IMR-90 (cell line): ENCODE data around the gene RUNX1. TPM values are rescaled to one million over a fixed set of nuclear protein-coding genes. Genes with fewer than 3 reads are reported as not detected.

ENCODE experiments used
- ATAC-seq: fragments of 200-7000 bp; cut with Tn5 transposase; 2 replicates; pipeline ENCODE4 v1.9.1; 2020; ENCODE audit warnings: low read depth, mild to moderate bottlenecking, moderate library complexity
- BruUV-seq: library from RNA; stranded (reverse); fragments of 400-500 nt; replicated peaks from 2 replicates; lab custom pipeline; 2021; lab: Mats Ljungman, UMichigan
- CTCF ChIA-PET: fragments of 300-600 bp; formaldehyde crosslinking; extraction: SDS; loops from one replicate; lab custom pipeline; 2021; ENCODE audit warnings: antibody characterized with exemption; lab: Yijun Ruan, JAX
- POLR2A ChIA-PET: fragments of 300-600 bp; sonication (Branson Sonifier 250); formaldehyde crosslinking; loops from one replicate; lab custom pipeline; 2022; ENCODE audit warnings: antibody characterized with exemption; ENCODE audit not compliant: unreplicated experiment; lab: Charles Lee
- DNase-seq: peaks from one replicate; pipeline ENCODE4 v3.0.0; 2013
- H2AFZ ChIP-seq: replicated peaks from 2 replicates; pipeline ENCODE3; 2013; ENCODE audit warnings: low read length, mild to moderate bottlenecking; ENCODE audit not compliant: poor library complexity
- H2AK5ac ChIP-seq: 2 replicates; pipeline ENCODE4 v1.6.1; 2013; ENCODE audit warnings: low read depth, low read length, inconsistent platforms
- H2AK9ac ChIP-seq: replicated peaks from 2 replicates; pipeline ENCODE3; 2013; ENCODE audit warnings: mild to moderate bottlenecking, low read depth, low read length, moderate library complexity; ENCODE audit not compliant: poor library complexity
- H2BK120ac ChIP-seq: 2 replicates; pipeline ENCODE4 v1.6.1; 2013; ENCODE audit warnings: low read depth, low read length, inconsistent platforms
- H2BK15ac ChIP-seq: 3 replicates; pipeline ENCODE4 v1.6.1; 2013; ENCODE audit warnings: low read depth, low read length, inconsistent platforms
- H2BK20ac ChIP-seq: 2 replicates; pipeline ENCODE4 v1.6.1; 2013; ENCODE audit warnings: low read depth, mild to moderate bottlenecking, inconsistent platforms, low read length, moderate library complexity
- H2BK5ac ChIP-seq: 2 replicates; pipeline ENCODE4 v1.6.1; 2013; ENCODE audit warnings: mild to moderate bottlenecking, low read depth, low read length, inconsistent platforms; ENCODE audit not compliant: poor library complexity, severe bottlenecking
- H3K14ac ChIP-seq: replicated peaks from 2 replicates; pipeline ENCODE4 v1.6.1; 2013; ENCODE audit warnings: low read depth, low read length, inconsistent platforms
- H3K18ac ChIP-seq: 2 replicates; pipeline ENCODE4 v1.6.1; 2013; ENCODE audit warnings: low read depth, low read length, control low read depth
- H3K23ac ChIP-seq: 2 replicates; pipeline ENCODE4 v1.6.1; 2013; ENCODE audit warnings: low read depth, low read length, inconsistent platforms
- H3K27ac ChIP-seq: 2 replicates; pipeline ENCODE4 v1.5.1; 2013; ENCODE audit warnings: mild to moderate bottlenecking, control low read depth, low read length; ENCODE audit not compliant: insufficient read depth
- H3K27me3 ChIP-seq: 2 replicates; pipeline ENCODE4 v1.6.1; 2013; ENCODE audit warnings: low read length; ENCODE audit not compliant: control insufficient read depth, insufficient read depth
- H3K36me3 ChIP-seq: 2 replicates; pipeline ENCODE4 v1.6.1; 2013; ENCODE audit warnings: low read length, mixed read lengths; ENCODE audit not compliant: control insufficient read depth, insufficient read depth
- H3K4ac ChIP-seq: 2 replicates; pipeline ENCODE4 v1.6.1; 2013; ENCODE audit warnings: low read depth, low read length, inconsistent platforms
- H3K4me1 ChIP-seq: 2 replicates; pipeline ENCODE4 v1.6.1; 2013; ENCODE audit warnings: low read length, mixed read lengths; ENCODE audit not compliant: control insufficient read depth, insufficient read depth
- H3K4me2 ChIP-seq: 2 replicates; pipeline ENCODE4 v1.6.1; 2013; ENCODE audit warnings: low read depth, mild to moderate bottlenecking, control low read depth, low read length, moderate library complexity
- H3K4me3 ChIP-seq: 2 replicates; pipeline ENCODE4 v1.5.1; 2013; ENCODE audit warnings: low read depth, mild to moderate bottlenecking, control low read depth, low read length, moderate library complexity; ENCODE audit not compliant: insufficient read depth
- H3K56ac ChIP-seq: 2 replicates; pipeline ENCODE4 v1.6.1; 2013; ENCODE audit warnings: low read length, inconsistent platforms; ENCODE audit not compliant: insufficient read depth; ENCODE audit errors: extremely low read depth
- H3K79me1 ChIP-seq, 2 experiments: 2 replicates each; pipeline ENCODE4 v1.6.1; 2013; ENCODE audit warnings: low read length in 2 of 2, inconsistent platforms in 1 of 2, low read depth in 1 of 2
- H3K9ac ChIP-seq: 2 replicates; pipeline ENCODE4 v1.6.1; 2013; ENCODE audit warnings: low read depth, low read length, control low read depth
- H3K9me1 ChIP-seq: 2 replicates; pipeline ENCODE4 v1.6.1; 2013; ENCODE audit warnings: low read length, inconsistent platforms; ENCODE audit not compliant: insufficient read depth
- H3K9me3 ChIP-seq: 2 replicates; pipeline ENCODE4 v1.6.1; 2013; ENCODE audit warnings: low read length; ENCODE audit not compliant: control insufficient read depth, insufficient read depth
- H4K20me1 ChIP-seq: 2 replicates; pipeline ENCODE4 v1.6.1; 2013; ENCODE audit warnings: low read length, inconsistent platforms; ENCODE audit not compliant: insufficient read depth
- H4K5ac ChIP-seq: 2 replicates; pipeline ENCODE4 v1.6.1; 2013; ENCODE audit warnings: mild to moderate bottlenecking, low read depth, low read length, control low read depth
- H4K8ac ChIP-seq, 2 experiments: 2 replicates each; pipeline ENCODE4 v1.6.1; 2013; ENCODE audit warnings: low read depth in 2 of 2, low read length in 2 of 2, control low read depth in 1 of 2, inconsistent platforms in 1 of 2
- H4K91ac ChIP-seq: 2 replicates; pipeline ENCODE4 v1.6.1; 2013; ENCODE audit warnings: low read depth, low read length, inconsistent platforms; ENCODE audit not compliant: insufficient read depth
- BHLHE40 ChIP-seq: fragments of 150-350 bp; IDR thresholded peaks from 2 replicates; pipeline ENCODE4 v1.6.1; 2016; ENCODE audit warnings: mild to moderate bottlenecking, low read depth, low read length
- CEBPB ChIP-seq: IDR thresholded peaks from 2 replicates; pipeline ENCODE4 v1.6.1; 2012; ENCODE audit warnings: low read depth, low read length, improper control_type of control experiment
- CHD1 ChIP-seq: IDR thresholded peaks from 2 replicates; pipeline ENCODE4 v1.6.1; 2012; ENCODE audit warnings: low read depth, low read length, improper control_type of control experiment
- FOS ChIP-seq: fragments of 150-350 bp; IDR thresholded peaks from 2 replicates; pipeline ENCODE4 v1.6.1; 2016; ENCODE audit warnings: low read depth, low read length
- MAFK ChIP-seq: IDR thresholded peaks from 2 replicates; pipeline ENCODE4 v1.6.1; 2012; ENCODE audit warnings: low read depth, low read length, improper control_type of control experiment
- MAZ ChIP-seq: IDR thresholded peaks from 2 replicates; pipeline ENCODE4 v1.6.1; 2012; ENCODE audit warnings: low read depth, mild to moderate bottlenecking, low read length, improper control_type of control experiment, moderate library complexity, borderline replicate concordance
- MXI1 ChIP-seq: IDR thresholded peaks from 2 replicates; pipeline ENCODE4 v1.6.1; 2012; ENCODE audit warnings: low read depth, mild to moderate bottlenecking, low read length, moderate library complexity, borderline replicate concordance
- NFE2L2 ChIP-seq: fragments of 150-350 bp; IDR thresholded peaks from 2 replicates; pipeline ENCODE4 v1.6.1; 2016; ENCODE audit warnings: low read depth, mild to moderate bottlenecking, low read length
- POLR2A ChIP-seq: IDR thresholded peaks from 2 replicates; pipeline ENCODE4 v1.6.1; 2012; ENCODE audit warnings: mild to moderate bottlenecking, low read depth, low read length
- RAD21 ChIP-seq: IDR thresholded peaks from 2 replicates; pipeline ENCODE4 v1.6.1; 2012; ENCODE audit warnings: low read length, improper control_type of control experiment
- RCOR1 ChIP-seq: IDR thresholded peaks from 2 replicates; pipeline ENCODE4 v1.6.1; 2012; ENCODE audit warnings: mild to moderate bottlenecking, low read length, improper control_type of control experiment; ENCODE audit not compliant: insufficient replicate concordance
- RFX5 ChIP-seq: IDR thresholded peaks from 2 replicates; pipeline ENCODE4 v1.8.0; 2012; ENCODE audit warnings: low read depth, mild to moderate bottlenecking, low read length, moderate library complexity
- SMC3 ChIP-seq: fragments of 150-350 bp; IDR thresholded peaks from 2 replicates; pipeline ENCODE4 v1.6.1; 2016; ENCODE audit warnings: low read depth, mild to moderate bottlenecking, antibody characterized with exemption, low read length, moderate library complexity
- WGBS, 2 experiments: methylation state at CpG; one replicate each; pipeline versions ENCODE4 v1.1.5 to v1.1.7; 2013; ENCODE audit warnings: missing lambda C conversion rate in 2 of 2; ENCODE audit not compliant: insufficient read length in 1 of 2; ENCODE audit errors: extremely low coverage in 2 of 2; 5-methylcytosine and 5-hydroxymethylcytosine counted together
- dilution Hi-C: fragments of 300-500 bp; cut with HindIII; formaldehyde crosslinking; loops from one replicate; pipeline ENCODE4 v1.14.3; 2018; ENCODE audit warnings: low sequenced_read_pairs; ENCODE audit not compliant: unreplicated experiment
- in situ Hi-C: fragments of 300-500 bp; cut with MboI; formaldehyde crosslinking; loops from 3 replicates; pipeline ENCODE4 v1.14.3; 2019; ENCODE audit warnings: low sequenced_read_pairs, inconsistent platforms, mixed read lengths
- intact Hi-C: fragments of 100-400 bp; cut with micrococcal nuclease; formaldehyde crosslinking; loops from 2 replicates; pipeline ENCODE4 v1.10.0; 2022
- polyA plus RNA-seq, 3 experiments: library from polyadenylated mRNA; depleted of rRNA; stranded (reverse); fragments of >200 nt; gene quantifications; 2 replicates each; pipeline ENCODE4 v1.2.3, GENCODE V29; 2012; ENCODE audit warnings: low replicate concordance in 1 of 3
- total RNA-seq: library from RNA; depleted of rRNA; stranded (reverse); fragments of >200 nt; gene quantifications from 2 replicates; pipeline ENCODE4 v1.2.3, GENCODE V29; 2012
- TF ChIP-seq, protein P1 (sequence below): conservative IDR thresholded peaks from 2 replicates; pipeline ENCODE4 v1.5.1; 2012; ENCODE audit warnings: mild to moderate bottlenecking, low read depth, low read length, improper control_type of control experiment
- TF ChIP-seq, protein P2 (sequence below): fragments of 150-350 bp; IDR thresholded peaks from 2 replicates; pipeline ENCODE4 v1.6.1; 2016; ENCODE audit warnings: low read depth, mild to moderate bottlenecking, low read length, moderate library complexity, borderline replicate concordance
- TF ChIP-seq, protein P3 (sequence below): fragments of 150-350 bp; IDR thresholded peaks from 2 replicates; pipeline ENCODE4 v1.6.1; 2017; ENCODE audit warnings: mild to moderate bottlenecking, antibody characterized with exemption, low read length, low read depth

Gene RUNX1
- total and polyA plus RNA-seq, 2 of the 4 experiments (the other 2 are of a cell fraction), result 34.5 to 56.5 TPM

DNA sequence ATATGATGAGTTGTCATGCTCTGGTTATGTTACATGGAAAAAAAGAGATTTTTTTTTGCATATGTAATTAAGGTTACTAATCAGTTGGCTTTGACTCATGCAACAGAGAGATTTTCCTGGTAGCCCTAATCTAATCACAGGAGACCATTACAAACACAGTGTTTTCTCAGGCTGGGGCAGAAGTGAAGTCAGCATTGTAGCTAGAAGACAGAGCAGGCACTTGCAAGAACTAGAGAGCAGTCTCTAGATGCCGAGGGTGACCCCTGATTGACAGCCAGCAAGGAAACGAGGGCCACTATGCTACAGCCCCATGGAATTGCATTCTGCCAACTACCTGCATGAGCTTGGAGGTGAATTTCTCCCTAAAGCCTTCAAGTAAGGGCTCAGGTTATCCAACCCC is 151.3 kb downstream of the RUNX1 start:
- ATAC-seq (no peak), DNase-seq (no peak)
- Histone ChIP-seq H3K23ac (no peak overlapping the region), H4K8ac (no peak overlapping the region), H3K79me1 (no peaks in the 10 kb centered on the region; a peak in 1 of 4 replicates), H3K4me1 (no peaks in the 10 kb centered on the region), H3K4ac (no peak overlapping the region), H3K4me3 (no peak overlapping the region), H2BK120ac (no peak overlapping the region), H3K56ac (no peak overlapping the region), H3K36me3 (no peaks in the 10 kb centered on the region), H2AFZ (no peak overlapping the region), H2BK5ac (no peak overlapping the region), H3K4me2 (no peak overlapping the region), H3K14ac (no peak overlapping the region), H3K27ac (no peak overlapping the region), H3K27me3 (no peaks in the 10 kb centered on the region), H3K9ac (no peak overlapping the region), H3K18ac (no peak overlapping the region), H3K9me1 (no peaks in the 10 kb centered on the region), H2AK5ac (no peak overlapping the region), H4K20me1 (no peaks in the 10 kb centered on the region), H2BK15ac (no peak overlapping the region), H2AK9ac (no peak overlapping the region), H3K9me3 (peaks cover 8% of the 10 kb centered on the region), H2BK20ac (no peak overlapping the region), H4K91ac (no peak overlapping the region), H4K5ac (no peak overlapping the region)
- 100% methylated on average over 1 of the region's 2 CpGs; no CpG with 5 or more reads in 1 of the 2 experiments for WGBS, 2 experiments
- intact Hi-C loops (no loop called here), in situ Hi-C loops (no loop called here), dilution Hi-C loops (no loop called here)
- POLR2A ChIA-PET, result no interaction called here
- no TSS peak for BruUV-seq
- TF ChIP-seq NFE2L2, result no peak
- TF ChIP-seq, protein P1, sequence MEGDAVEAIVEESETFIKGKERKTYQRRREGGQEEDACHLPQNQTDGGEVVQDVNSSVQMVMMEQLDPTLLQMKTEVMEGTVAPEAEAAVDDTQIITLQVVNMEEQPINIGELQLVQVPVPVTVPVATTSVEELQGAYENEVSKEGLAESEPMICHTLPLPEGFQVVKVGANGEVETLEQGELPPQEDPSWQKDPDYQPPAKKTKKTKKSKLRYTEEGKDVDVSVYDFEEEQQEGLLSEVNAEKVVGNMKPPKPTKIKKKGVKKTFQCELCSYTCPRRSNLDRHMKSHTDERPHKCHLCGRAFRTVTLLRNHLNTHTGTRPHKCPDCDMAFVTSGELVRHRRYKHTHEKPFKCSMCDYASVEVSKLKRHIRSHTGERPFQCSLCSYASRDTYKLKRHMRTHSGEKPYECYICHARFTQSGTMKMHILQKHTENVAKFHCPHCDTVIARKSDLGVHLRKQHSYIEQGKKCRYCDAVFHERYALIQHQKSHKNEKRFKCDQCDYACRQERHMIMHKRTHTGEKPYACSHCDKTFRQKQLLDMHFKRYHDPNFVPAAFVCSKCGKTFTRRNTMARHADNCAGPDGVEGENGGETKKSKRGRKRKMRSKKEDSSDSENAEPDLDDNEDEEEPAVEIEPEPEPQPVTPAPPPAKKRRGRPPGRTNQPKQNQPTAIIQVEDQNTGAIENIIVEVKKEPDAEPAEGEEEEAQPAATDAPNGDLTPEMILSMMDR, result no peak
- TF ChIP-seq, protein P2, sequence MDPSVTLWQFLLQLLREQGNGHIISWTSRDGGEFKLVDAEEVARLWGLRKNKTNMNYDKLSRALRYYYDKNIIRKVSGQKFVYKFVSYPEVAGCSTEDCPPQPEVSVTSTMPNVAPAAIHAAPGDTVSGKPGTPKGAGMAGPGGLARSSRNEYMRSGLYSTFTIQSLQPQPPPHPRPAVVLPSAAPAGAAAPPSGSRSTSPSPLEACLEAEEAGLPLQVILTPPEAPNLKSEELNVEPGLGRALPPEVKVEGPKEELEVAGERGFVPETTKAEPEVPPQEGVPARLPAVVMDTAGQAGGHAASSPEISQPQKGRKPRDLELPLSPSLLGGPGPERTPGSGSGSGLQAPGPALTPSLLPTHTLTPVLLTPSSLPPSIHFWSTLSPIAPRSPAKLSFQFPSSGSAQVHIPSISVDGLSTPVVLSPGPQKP, result no peak
- TF ChIP-seq POLR2A, result no peak
- TF ChIP-seq RCOR1, result no peak
- TF ChIP-seq FOS, result no peak
- TF ChIP-seq RFX5, result no peak
- no peak for TF ChIP-seq MAZ
- TF ChIP-seq RAD21, result no peak
- no peak for TF ChIP-seq CHD1
- no peak for TF ChIP-seq SMC3
- TF ChIP-seq CEBPB, result no peak
- TF ChIP-seq MXI1, result no peak
- TF ChIP-seq MAFK, result no peak
- no peak for TF ChIP-seq BHLHE40
- TF ChIP-seq, protein P3, sequence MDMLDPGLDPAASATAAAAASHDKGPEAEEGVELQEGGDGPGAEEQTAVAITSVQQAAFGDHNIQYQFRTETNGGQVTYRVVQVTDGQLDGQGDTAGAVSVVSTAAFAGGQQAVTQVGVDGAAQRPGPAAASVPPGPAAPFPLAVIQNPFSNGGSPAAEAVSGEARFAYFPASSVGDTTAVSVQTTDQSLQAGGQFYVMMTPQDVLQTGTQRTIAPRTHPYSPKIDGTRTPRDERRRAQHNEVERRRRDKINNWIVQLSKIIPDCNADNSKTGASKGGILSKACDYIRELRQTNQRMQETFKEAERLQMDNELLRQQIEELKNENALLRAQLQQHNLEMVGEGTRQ, result no peak
- CTCF ChIA-PET, result no interaction called here
